ENCODE measurements around the gene COTL1. TPM values are rescaled to one million over a fixed set of nuclear protein-coding genes. Genes with fewer than 3 reads are reported as not detected.

The COTL1 gene
- total and polyA plus RNA-seq, 9 of the 15 experiments (the other 6 are each of a cell fraction or from before 2014, with no cell fraction given): 27.7 to 185 (median 72.5) TPM

GRCh38 chr16:84617791-84618580 is at the start of gene COTL1 (continued):
- TF ChIP-seq ZNF639 (CRISPR knock-in tag; conservative IDR thresholded peaks at IDR 0.05 in 1 of 2, IDR thresholded peaks at IDR 0.05 in 1 of 2) (peak in 1 of 2 experiments; percentile 70; a peak in 1 of 4 replicates), CEBPB (tag; IDR thresholded peaks at IDR 0.05) (peak; percentile 99), ZNF740 (CRISPR knock-in tag; IDR thresholded peaks at IDR 0.05) (no peak), ZNF740 (tag; IDR thresholded peaks at IDR 0.05) (peak in 1 of 2 experiments; percentile 78; a peak in 2 of 4 replicates), HNRNPL (IDR thresholded peaks at IDR 0.05; ENCODE audit: low read depth, low read length) (no peak; the same call in 1 of the 2 replicates), ZNF436 (CRISPR knock-in tag; IDR thresholded peaks at IDR 0.05) (no peak), MAZ (CRISPR knock-in tag; conservative IDR thresholded peaks at IDR 0.05 in 1 of 2, IDR thresholded peaks at IDR 0.05 in 1 of 2) (peak; percentile 100), MECOM (CRISPR knock-in tag; IDR thresholded peaks at IDR 0.05) (no peak), ZNF668 (CRISPR knock-in tag; IDR thresholded peaks at IDR 0.05) (0 out of 2 replicates have a peak, but pooled peaks have one; percentile 72), THRA (IDR thresholded peaks at IDR 0.05) (no peak), MITF (IDR thresholded peaks at IDR 0.05) (no peak), SMARCE1 (IDR thresholded peaks at IDR 0.05) (peak; percentile 11; the same call in 1 of the 2 replicates), ZBTB5 (IDR thresholded peaks at IDR 0.05) (0 out of 2 replicates have a peak, but pooled peaks have one; percentile 19), NBN (IDR thresholded peaks at IDR 0.05; ENCODE audit: low read depth) (no peak; the same call in 1 of the 2 replicates), KLF13 (tag; IDR thresholded peaks at IDR 0.05; ENCODE audit: borderline replicate concordance, low read depth) (no peak), FOXK2 (conservative IDR thresholded peaks at IDR 0.05 in 1 of 2, IDR thresholded peaks at IDR 0.05 in 1 of 2; ENCODE audit: low read depth in 2 of 2) (no peak), ETV1 (tag; conservative IDR thresholded peaks at IDR 0.05; ENCODE audit: low read depth) (peak; percentile 48; the same call in 1 of the 2 replicates), MCM5 (IDR thresholded peaks at IDR 0.05; ENCODE audit: low read depth) (no peak), KDM4B (IDR thresholded peaks at IDR 0.05; ENCODE audit: borderline replicate concordance in 2 of 2, low read depth in 1 of 2) (0 out of 4 replicates have a peak, but pooled peaks of 1 of the 2 experiments have one; percentile 31)

Measured in K562 (cell line).